Effector CD8-positive, alpha-beta T cell (primary cell): Measurements from ENCODE around the gene DUS3L.
"Not testable (repeated sequence)": the region's sequence is repeated elsewhere in the genome, so short reads cannot be mapped to it uniquely, and the experiment has no call there.

Experiments
- DNase-seq: peaks from one replicate; lab custom pipeline; 2025; lab: John Stamatoyannopoulos, UW

DUS3L gene

DNA sequence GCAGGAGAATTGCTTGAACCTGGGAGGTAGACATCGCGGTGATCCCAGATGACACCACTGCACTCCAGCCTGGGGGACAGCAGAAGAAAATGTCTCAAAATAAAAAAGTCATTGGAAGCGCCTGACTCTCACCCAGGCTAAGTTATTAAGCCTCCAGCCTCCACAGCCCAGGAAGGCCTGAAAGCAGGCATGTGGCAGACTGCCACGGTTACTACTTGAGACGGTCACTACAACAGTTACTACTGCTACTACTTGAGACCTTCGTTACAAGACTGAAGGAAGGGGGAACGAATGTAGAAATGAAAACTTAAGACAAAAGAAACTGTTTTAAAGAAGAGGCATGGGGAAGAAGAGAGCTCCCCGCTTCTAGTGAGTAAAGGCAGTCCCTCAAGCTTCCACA is 16.0 kb downstream of the DUS3L start:
- DNase-seq, result no peak

DNA sequence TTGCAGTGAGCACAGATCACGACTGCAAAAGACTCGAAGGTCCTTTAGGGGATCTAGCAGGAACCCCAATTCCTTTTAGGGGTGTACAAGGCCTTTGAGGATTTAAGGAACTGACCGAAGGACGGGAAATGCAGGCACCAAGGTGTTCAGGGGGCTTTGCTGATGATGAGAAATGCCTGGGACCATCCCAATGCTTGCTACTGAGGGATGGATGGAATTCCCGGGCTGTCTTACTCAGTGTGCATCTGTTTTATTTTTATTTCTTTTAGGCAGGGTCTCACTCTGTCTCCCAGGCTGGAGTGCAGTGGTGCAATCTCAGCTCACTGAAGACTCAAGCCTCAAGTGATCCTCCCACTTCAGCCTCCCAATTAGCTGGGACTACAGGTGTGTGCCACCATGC is 17.7 kb downstream of the DUS3L start:
- no peak for DNase-seq

DNA sequence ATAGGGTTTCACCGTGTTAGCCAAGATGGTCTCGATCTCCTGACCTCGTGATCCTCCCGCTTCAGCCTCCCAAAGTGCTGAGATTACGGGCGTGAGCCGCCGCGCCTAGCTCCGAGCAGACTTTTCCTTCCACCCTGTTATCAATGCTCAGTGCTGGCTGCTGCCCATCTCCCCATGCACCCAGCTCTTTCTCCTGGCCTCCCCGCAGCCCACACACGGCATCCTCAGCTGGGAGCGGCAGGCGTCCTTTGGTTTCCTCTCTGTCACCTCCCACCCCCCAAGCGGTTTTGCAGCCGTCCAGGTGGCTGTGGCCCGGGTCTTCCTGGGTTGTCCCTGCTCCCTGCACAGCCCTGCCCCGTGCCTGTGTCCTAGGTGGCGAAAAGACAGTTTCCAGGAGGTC is 18.5 kb downstream of the DUS3L start:
- no peak for DNase-seq

DNA sequence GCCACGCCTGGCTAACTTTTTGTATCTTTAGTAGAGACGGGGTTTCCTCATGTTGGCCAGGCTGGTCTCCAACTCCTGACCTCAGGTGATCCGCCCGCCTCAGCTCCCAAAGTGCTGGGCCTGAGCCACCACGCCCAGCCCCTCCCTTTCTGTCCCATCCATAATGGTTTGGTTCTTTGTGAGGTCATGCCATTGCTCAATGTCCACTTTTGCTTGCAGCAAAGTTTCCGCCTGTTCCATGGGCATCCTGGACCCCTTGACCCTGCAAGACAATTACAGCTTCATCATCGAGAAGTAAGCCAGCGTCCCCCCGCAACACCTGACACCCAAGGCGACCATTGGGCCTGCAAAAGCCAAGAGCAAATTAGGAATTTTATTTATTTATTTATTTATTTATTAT is 23.0 kb downstream of the DUS3L start:
- DNase-seq, result no peak

DNA sequence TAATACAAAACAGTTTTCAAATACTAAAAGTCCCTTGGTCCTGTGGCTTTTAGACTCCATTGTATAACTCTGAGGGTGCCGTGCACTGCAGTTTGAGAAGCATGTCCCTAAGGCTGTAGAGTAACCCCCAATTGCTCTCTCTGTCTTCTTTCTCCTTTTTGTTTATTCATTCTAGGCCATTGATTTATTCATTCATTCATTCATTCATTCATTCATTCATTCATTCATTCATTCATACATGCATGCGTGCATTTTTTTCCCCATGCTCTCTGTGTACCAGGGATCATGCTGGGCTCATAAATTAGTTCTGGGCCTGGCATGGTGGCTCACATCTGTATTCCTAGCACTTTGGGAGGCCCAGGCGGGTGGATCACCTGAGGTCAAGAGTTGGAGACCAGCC is 25.7 kb downstream of the DUS3L start:
- no peak for DNase-seq

DNA sequence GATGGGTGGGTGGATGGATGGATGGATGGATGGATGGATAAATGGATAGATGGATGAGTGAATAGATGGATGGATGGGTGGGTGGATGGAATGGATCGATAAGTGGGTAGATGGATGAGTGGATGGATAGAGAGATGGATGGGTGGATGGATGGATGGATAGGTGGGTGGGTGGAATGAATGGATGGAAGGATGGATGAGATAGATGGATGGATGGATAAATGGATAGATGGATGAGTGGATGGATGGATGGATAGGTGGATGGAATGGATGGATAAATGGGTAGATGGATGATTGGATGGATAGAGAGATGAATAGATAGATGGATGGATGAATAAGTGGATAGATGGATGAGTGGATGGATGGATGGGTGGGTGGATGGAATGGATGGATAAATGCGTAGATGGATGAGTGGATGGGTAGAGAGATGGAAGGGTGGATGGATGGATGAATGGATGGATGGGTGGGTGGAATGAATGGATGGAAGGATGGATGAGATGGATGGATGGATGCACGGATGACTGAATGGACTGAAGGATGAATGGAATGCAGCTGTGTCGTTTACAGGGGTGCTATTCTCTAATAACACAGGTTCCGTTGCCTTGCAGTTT is 28.2 kb downstream of the DUS3L start:
- DNase-seq, result no peak

DNA sequence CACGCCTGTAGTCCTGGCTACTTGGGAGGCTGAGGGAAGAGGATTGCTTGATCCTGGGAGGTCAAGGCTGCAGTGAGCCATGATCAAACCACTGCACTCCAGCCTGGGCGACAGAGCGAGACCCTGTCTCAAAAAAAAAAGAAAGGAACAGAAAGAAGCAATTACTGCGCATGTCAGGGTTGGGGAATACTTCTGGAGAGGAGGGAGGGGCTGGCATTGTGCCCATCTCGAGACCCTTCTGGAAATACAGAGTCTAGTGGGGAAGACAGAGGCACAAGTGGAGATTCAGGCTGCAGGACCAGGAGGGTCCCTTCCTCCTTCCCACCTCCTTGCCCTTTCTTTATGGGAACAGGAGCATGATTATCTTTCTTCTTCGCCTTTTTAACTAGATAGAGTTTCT is 37.2 kb downstream of the DUS3L start:
- DNase-seq, result no peak

DNA sequence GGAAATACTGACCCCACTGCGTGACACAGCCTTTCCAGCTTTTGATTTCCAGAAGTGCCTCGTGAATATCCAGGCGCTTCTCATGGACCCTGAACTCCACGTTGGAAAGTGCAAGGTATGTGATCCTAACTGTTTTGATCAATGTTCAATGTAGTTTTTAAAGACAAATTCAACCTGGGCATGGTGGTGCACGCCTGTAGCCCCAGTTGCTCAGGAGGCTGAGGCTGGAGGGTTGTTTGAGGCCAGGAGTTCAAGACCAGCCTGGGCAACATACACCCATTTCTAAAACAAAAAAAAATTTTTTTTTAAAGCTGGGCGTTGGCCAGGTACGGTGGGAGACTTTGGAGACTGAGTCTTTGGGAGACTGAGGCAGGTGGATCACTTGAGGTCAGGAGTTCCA is 39.3 kb downstream of the DUS3L start:
- DNase-seq, result no peak

DNA sequence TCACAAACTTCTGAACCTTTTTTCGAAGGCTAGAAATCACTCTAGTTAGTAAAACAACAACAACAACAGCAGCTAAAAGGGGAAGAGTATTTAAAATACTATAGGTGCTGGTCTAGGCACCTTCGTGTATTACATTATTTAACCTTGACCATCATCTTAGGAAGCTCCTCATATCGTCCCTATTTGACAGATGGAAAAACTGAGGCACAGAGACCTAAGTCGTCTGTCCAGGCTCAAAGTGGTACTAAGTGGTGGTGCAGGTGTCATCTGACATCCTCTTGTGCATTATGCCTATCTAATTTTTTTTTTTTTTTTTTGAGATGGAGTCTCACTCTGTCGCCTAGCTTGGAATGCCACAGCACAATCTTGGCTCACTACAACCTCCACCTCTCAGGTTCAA is 41.5 kb downstream of the DUS3L start:
- DNase-seq, result no peak

DNA sequence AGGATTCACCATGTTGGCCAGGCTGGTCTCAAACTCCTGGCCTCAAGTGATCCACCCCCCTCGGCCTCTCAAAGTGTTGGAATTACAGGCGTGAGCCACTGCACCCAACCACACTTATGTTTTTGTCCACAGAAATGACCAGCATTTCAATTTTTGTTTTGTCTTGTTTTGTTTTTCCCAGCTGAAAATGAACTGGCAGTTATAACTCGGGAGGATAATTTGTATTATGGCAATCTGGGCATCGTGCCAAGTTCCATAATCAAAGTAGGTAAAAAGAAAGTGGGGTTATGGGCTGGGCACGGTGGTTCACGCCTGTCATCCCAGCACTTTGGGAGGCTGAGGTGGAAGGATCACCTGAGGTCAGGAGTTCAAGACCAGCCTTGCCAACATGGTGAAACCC is 42.0 kb downstream of the DUS3L start:
- DNase-seq, result not testable (repeated sequence)

DNA sequence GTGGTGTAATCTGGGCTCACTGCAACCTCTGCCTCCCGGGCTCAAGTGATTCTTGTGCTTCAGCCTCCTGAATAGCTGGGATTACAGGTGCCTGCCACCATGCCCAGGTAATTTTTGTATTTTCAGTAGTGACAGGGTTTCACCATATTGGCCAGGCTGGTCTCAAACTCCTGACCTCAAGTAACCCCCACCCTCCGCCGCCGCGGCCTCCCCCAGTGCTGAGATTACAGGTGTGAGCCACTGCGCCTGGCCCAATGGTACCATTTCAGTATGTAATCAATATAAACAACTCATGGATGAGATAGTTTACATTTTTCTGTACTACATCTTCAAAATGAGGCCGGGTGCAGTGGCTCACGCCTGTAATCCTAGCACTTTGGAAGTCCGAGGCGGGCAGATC is 46.0 kb downstream of the DUS3L start:
- DNase-seq, result not testable (repeated sequence)

DNA sequence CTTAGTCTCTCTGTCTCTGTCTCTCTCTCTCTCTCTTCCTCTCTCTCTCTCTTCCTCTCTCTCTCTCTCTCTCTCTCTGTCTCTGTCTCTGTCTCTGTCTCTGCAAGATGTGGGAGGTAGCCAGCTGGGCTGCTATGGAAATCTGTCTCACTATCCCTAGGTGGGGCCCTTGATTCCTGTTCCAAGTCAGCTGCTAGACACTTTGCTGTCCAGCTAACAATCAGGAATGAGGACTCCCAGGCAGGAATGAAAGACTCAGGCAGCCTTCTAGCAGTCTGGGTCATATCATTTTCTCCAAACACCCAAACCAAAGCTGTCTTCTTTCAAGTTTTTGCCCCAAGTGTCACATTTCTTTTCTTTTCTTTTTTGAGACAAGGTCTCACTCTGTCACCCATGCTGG is 47.3 kb downstream of the DUS3L start:
- DNase-seq, result no peak

DNA sequence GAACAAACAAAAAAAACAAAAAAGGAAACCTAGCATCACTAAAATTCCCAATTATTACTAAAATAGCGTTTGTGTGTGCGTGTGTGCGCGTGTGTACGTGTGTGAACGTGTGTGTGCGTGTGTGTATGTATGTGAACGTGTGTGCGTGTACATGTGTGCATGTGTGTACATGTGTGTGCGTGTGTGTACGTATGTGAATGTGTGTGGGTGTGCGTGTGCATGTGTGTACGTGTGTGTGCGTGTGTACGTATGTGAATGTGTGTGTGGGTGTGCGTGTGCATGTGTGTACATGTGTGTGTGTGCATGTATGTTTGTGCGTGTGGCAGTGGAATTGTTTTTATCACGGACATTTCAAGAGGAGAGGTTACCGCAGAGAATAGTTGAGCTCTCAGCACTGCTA is 48.9 kb downstream of the DUS3L start:
- DNase-seq, result no peak

DNA sequence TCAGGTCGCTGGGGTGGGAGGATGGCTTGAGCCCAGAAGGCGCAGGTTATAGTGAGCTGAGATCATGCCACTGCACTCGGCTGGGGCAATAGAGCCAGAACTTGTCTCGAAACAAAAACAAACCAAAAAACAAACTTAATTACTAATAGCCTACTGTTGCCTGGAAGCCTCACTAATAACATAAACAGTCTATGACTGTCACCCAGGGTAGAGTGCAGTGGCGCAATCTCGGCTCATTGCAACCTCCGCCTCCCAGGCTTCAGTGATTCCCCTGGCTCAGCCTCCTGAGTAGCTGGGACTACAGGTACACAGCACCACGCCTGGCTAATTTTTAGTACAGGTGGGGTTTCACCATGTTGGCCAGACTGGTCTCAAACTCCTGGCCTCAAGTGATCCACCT is 52.5 kb downstream of the DUS3L start:
- DNase-seq, result no peak
